Fibroblast of peridontal ligament (primary cell): ENCODE results near the gene RABGAP1L.
A peak's percentile ranks its signal among the peaks of the same experiment; 100 is the strongest.
"Not testable (repeated sequence)": the region's sequence is repeated elsewhere in the genome, so short reads cannot be mapped to it uniquely, and the experiment has no call there.

ENCODE experiments used
- DNase-seq: peaks from one replicate; pipeline ENCODE4 v3.0.0-alpha.2; 2010; ENCODE audit errors: extremely low read depth

Gene RABGAP1L

DNA sequence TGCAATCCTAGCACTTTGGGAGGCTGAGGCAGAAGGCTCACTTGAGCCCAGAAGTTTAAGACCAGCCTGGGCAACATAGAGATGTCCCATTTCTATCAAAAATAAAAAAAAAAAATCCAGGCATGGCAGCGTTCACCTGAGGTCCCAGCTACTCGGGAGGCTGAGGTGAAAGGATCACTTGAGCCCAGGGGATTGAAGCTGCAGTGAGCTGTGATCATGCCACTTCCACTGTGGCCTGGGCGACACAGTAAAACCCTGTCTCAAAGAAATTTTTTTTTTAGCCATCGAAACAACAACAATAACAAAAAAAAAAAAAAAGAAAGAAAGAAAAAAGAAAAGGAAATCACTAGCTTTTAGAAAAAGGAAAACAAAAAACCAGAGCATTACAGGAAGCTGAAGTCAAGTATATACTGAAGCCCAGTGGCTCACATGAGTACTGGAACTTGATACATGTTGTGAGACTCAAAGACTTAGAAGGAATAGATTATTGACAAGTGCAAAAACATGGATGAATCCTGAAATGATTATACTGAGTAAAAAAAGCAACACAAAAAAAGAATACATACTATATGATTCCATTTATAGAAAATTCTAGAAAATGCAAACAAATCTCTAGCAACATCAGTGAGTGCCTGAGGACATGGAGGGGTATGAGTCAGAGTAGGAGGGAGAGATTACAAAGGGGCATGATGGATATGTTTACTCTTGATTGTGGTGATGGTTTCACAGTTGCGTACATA is 6.1 kb upstream of the RABGAP1L start:
- DNase-seq: peak; percentile 8

GRCh38 chr1:174153825-174154107 is 5.6 kb upstream of the RABGAP1L start:
- no peak for DNase-seq

GRCh38 chr1:174156437-174156836 is 2.9 kb upstream of the RABGAP1L start:
- no peak for DNase-seq

DNA sequence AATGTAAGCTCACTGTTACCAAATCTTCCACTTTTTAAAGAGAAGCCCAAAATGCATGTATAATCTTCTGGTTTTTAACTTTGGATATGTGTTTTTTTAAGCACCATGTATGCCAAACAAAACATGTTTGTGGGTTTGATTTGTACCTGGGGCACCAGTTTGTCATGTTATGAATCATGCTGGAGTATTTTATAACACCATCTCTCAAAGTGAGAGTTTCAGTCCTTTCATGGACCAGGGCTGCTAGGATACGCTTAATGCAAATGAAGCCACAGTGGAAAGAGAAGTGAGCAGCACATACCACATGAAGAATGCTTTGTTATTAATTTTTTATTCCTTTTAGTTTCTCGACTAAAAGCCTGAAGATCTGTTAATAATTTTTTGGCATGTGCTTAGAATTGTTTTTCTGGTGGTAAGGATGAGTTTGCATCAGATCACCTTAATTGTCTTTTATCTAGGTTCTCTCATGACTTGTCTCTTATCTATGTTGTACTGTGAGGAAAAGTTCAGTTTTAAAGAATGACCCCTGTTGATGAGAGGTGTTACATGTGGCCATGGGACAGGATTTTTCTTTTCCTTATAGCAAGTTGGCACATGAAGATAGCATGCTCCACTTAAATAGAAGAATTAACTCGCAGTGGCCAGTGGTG is 2.0 kb upstream of the RABGAP1L start:
- no peak for DNase-seq

DNA sequence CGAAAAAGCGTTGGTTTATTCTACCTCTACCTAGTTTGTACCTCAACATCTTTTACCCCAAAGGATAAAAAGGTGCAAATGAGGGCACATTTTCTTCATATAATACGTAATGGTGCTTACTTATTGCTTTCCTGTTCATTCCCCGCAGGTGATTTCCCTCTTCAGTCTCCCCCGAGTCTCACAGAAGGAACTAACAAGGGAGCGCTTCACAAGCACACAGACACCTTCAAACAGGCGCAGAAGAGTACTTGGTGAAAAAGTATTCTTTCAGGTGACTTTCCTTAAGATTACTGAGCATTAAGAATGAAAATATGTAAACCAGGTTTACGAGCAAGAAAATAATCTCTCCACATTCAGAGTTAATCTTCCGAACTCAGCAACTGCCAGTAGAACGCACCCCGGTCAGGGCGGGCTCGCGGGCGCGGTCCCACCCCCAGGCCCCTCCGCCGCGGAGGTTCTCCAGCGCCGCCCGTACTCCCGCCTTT is 511 bp upstream of the RABGAP1L start:
- DNase-seq: no peak

DNA sequence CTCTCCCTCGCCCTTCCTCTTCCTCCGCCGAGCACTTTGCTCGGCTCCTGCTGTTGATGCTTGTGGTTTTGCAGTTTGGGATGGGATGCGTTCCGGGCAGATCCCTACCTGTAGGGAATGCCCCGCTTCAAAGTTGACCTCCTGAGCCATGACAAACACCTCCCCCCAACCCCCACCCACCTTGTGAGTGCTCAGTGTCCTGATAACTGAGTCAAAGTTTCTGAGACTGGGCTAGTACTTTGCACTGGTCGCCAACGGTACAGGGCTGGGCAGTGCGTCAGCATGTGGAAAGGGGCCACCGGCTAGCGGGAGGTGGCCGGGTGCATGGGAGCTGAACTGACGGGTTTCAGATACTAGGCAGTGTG is 771 bp downstream of the RABGAP1L start:
- peak; percentile 30 for DNase-seq

DNA sequence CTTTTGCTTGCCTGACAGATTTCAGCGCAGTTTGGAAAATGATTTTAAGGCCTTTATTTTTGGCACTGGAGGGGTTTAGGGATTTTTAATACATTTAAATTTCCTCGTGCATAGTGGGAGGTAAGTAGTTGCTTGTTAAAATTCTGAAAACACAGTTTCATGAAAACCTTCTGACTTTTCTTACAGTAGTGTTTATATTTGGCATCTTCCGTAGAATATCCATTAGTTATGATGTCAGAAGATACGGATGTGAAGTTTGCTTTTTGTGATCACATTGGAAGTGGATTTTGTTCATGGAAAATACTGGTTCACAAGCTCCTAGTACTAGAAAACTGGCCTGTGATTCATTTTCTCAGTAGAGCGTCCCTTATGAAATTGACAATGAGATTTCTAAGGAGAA is 1.3 kb downstream of the RABGAP1L start:
- peak; percentile 18 for DNase-seq

DNA sequence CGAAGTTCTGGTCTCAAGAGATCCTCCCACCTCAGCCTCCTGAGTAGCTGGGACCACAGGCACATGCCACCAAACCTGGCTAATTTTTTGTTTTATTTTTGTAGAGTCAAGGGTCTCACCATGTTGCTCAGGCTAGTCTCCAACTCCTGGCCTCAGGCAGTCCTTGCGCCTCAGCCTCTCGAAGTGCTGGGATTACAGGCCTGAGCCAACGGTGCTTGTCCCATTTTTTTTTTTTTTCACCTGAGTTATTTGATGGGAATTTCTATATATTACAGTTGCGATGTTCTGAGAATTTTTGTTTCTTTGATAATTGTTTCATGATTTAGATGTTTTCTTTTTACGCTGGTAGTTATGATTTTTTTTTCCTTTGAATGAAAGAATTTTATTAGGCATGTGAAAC is 2.5 kb downstream of the RABGAP1L start:
- DNase-seq: no peak

- DNase-seq: no peak
These were observed 5.5 kb downstream of the RABGAP1L start for GRCh38 chr1:174164826-174165225.

- peak; percentile 8 for DNase-seq
These were observed 6.3 kb downstream of the RABGAP1L start for GRCh38 chr1:174165471-174166137.

DNA sequence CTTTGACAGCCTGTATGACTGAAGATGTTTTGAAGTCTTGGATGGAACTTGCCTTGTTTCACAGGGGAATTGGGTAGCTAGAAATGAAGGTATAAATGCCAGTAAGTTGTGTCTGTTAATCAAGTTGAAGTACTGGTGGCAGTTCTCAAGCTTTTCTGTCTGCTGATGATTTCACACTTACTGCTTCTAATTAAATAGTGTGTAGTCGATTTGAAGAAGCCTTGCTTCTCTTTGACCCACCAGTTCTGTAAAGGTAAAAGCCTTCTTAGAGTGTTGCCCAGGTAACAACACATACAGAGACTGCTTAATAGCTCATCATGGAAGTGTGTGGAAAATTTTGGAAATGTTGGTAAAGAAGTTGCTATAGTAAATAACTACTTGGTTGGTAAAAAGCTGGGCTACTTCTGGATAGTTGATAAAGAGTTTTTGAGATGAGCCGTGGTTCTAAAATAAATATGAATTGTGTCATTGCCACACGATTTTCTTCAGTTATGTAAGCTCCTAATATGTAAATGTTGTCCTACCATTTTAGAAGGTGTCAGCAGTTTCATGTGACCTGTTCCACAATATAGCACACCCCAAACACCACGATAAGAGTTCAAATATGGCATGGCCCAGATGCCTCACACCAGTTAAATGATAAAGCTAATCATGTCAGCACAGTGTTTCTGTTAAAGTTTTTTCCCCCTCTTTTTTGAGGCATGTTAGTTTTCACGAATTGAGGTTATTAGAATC is 7.4 kb downstream of the RABGAP1L start:
- DNase-seq: no peak

DNA sequence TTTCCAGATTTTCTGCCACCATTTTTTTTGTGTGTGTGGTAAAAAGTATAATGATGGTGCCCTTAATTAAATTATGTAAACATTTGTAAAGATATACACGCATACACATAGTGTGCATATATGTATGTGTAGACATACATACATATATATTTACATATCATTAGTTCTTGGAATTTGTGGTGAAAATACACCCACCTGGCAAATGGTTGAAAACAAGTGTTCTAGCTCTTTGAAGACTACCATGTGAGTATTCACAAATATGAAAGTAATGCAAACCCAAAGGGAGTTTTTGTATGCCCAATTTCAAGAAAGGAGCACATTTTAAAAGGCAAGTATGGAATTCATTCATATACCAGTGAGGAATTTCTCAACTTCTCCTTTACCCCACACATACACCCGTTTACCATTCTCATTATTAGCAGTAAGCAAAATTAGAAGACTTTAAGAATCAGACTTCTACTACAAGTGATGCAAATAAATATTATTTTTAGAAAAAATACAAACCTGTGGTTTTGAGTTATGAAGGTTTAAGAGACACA is 8.0 kb downstream of the RABGAP1L start:
- no peak for DNase-seq

- no peak for DNase-seq
These were observed 10.0 kb downstream of the RABGAP1L start for GRCh38 chr1:174169342-174169741.

GRCh38 chr1:174171073-174171472 is 11.8 kb downstream of the RABGAP1L start:
- no peak for DNase-seq

- no peak for DNase-seq
These were observed 15.4 kb downstream of the RABGAP1L start for GRCh38 chr1:174174461-174175329.

DNA sequence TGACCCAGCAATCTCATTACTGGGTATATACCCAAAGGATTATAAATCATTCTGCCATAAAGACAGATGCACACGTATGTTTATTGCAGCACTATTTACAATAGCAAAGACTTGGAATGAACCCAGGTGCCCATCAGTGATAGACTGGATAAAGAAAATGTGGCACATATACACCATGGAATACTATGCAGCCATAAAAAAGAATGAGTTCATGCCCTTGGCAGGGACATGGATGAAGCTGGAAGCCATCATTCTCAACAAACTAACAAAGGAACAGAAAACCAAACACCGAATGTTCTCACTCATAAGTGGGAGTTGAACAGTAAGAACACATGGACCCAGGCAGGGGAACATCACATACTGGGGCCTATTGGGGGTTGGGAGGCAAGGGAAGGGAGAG is 19.1 kb downstream of the RABGAP1L start:
- DNase-seq: not testable (repeated sequence)

- no peak for DNase-seq
These were observed 30.2 kb downstream of the RABGAP1L start for GRCh38 chr1:174189428-174190062.

GRCh38 chr1:174190691-174191199 is 31.4 kb downstream of the RABGAP1L start:
- DNase-seq: no peak

- DNase-seq: peak; percentile 57
These were observed 32.1 kb downstream of the RABGAP1L start for GRCh38 chr1:174191349-174191862.

- DNase-seq: no peak
These were observed 35.1 kb downstream of the RABGAP1L start for GRCh38 chr1:174194461-174194860.
